Liver (tissue), 3 donors: ENCODE results near the gene CWH43.

Experiments
- EGR1 ChIP-seq, 2 donors: IDR thresholded peaks; 2 replicates each; pipeline ENCODE4 v1.6.1; 2016 to 2018; ENCODE audit warnings: antibody characterized with exemption in 2 of 2, low read depth in 2 of 2
- FOXA1 ChIP-seq: IDR thresholded peaks from 2 replicates; pipeline ENCODE4 v1.6.1; 2016; ENCODE audit warnings: antibody characterized with exemption
- GABPA ChIP-seq, 2 donors: IDR thresholded peaks in 1 of 2; conservative IDR thresholded peaks in 1 of 2; 2 replicates each; pipeline ENCODE4 v1.6.1; 2016; ENCODE audit warnings: antibody characterized with exemption in 2 of 2, mild to moderate bottlenecking in 1 of 2, moderate library complexity in 1 of 2
- JUND ChIP-seq, 2 donors: IDR thresholded peaks; 2 replicates each; pipeline ENCODE4 v1.6.1; 2016; ENCODE audit warnings: antibody characterized with exemption in 2 of 2
- RAD21 ChIP-seq, 2 donors: IDR thresholded peaks; 2 replicates each; pipeline ENCODE4 v1.6.1; 2016; ENCODE audit warnings: antibody characterized with exemption in 2 of 2, mild to moderate bottlenecking in 2 of 2
- RXRA ChIP-seq, 2 donors: IDR thresholded peaks; 2 replicates each; pipeline ENCODE4 v1.6.1; 2017 to 2018; ENCODE audit warnings: antibody characterized with exemption in 2 of 2, mild to moderate bottlenecking in 1 of 2
- SP1 ChIP-seq: IDR thresholded peaks from 2 replicates; pipeline ENCODE4 v1.6.1; 2018; ENCODE audit warnings: antibody characterized with exemption, mild to moderate bottlenecking
- TAF1 ChIP-seq: conservative IDR thresholded peaks from 2 replicates; pipeline ENCODE4 v1.6.1; 2016; ENCODE audit warnings: antibody characterized with exemption, mild to moderate bottlenecking
- TF ChIP-seq, protein P1 (sequence below): fragments of 150-350 bp; IDR thresholded peaks from 2 replicates; pipeline ENCODE4 v1.5.1; 2017; ENCODE audit warnings: improper control_type of control experiment, low read depth, low read length; ENCODE audit not compliant: missing input control
- TF ChIP-seq, protein P2 (sequence below): IDR thresholded peaks from 2 replicates; pipeline ENCODE4 v1.6.1; 2016; ENCODE audit warnings: antibody characterized with exemption
- TF ChIP-seq, protein P3 (sequence below): IDR thresholded peaks from 2 replicates; pipeline ENCODE4 v1.6.1; 2016; ENCODE audit warnings: antibody characterized with exemption
- donor health status: healthy.
- donor health status: healthy.

DNA sequence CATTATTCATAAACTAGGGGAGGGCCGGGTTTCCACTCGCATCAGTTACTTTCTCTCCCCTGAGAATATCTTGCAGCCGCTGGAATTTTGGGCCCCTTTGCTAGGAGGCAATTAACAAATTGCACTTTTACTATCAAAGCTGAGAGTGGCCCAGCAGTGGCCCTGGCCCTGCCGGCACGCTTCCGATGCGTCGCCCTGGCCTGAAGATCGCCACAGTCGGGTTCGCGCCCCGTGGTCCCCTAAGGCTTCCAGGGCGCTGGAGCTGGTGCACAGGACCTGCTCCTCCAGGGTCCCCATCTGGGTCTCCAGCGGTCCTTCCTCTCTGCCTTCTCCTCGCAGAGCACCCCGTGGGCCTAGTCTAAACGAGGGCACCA lies 486 bp upstream of the CWH43 start:
- TF ChIP-seq, protein P1, sequence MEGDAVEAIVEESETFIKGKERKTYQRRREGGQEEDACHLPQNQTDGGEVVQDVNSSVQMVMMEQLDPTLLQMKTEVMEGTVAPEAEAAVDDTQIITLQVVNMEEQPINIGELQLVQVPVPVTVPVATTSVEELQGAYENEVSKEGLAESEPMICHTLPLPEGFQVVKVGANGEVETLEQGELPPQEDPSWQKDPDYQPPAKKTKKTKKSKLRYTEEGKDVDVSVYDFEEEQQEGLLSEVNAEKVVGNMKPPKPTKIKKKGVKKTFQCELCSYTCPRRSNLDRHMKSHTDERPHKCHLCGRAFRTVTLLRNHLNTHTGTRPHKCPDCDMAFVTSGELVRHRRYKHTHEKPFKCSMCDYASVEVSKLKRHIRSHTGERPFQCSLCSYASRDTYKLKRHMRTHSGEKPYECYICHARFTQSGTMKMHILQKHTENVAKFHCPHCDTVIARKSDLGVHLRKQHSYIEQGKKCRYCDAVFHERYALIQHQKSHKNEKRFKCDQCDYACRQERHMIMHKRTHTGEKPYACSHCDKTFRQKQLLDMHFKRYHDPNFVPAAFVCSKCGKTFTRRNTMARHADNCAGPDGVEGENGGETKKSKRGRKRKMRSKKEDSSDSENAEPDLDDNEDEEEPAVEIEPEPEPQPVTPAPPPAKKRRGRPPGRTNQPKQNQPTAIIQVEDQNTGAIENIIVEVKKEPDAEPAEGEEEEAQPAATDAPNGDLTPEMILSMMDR, result no peak
- TF ChIP-seq FOXA1, result no peak
- TF ChIP-seq GABPA (IDR thresholded peaks at IDR 0.05 in 1 of 2, conservative IDR thresholded peaks at IDR 0.05 in 1 of 2), result no peak
- TF ChIP-seq TAF1, result no peak
- no peak for TF ChIP-seq SP1
- no peak for TF ChIP-seq RAD21 (IDR thresholded peaks at IDR 0.05)
- no peak for TF ChIP-seq JUND (IDR thresholded peaks at IDR 0.05)
- TF ChIP-seq EGR1 (IDR thresholded peaks at IDR 0.05; ENCODE audit: low read depth in 2 of 2), result no peak
- no peak for TF ChIP-seq RXRA (IDR thresholded peaks at IDR 0.05)
- TF ChIP-seq, protein P2, sequence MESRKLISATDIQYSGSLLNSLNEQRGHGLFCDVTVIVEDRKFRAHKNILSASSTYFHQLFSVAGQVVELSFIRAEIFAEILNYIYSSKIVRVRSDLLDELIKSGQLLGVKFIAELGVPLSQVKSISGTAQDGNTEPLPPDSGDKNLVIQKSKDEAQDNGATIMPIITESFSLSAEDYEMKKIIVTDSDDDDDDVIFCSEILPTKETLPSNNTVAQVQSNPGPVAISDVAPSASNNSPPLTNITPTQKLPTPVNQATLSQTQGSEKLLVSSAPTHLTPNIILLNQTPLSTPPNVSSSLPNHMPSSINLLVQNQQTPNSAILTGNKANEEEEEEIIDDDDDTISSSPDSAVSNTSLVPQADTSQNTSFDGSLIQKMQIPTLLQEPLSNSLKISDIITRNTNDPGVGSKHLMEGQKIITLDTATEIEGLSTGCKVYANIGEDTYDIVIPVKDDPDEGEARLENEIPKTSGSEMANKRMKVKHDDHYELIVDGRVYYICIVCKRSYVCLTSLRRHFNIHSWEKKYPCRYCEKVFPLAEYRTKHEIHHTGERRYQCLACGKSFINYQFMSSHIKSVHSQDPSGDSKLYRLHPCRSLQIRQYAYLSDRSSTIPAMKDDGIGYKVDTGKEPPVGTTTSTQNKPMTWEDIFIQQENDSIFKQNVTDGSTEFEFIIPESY, result no peak
- TF ChIP-seq, protein P3, sequence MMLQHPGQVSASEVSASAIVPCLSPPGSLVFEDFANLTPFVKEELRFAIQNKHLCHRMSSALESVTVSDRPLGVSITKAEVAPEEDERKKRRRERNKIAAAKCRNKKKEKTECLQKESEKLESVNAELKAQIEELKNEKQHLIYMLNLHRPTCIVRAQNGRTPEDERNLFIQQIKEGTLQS, result no peak
